Stromal cell of bone marrow (primary cell): Measurements from ENCODE around the gene CDH13.

Experiments
- DNase-seq: peaks from one replicate; pipeline ENCODE4 v3.0.0-alpha.2; 2012; ENCODE audit warnings: low read depth

The CDH13 gene

DNA sequence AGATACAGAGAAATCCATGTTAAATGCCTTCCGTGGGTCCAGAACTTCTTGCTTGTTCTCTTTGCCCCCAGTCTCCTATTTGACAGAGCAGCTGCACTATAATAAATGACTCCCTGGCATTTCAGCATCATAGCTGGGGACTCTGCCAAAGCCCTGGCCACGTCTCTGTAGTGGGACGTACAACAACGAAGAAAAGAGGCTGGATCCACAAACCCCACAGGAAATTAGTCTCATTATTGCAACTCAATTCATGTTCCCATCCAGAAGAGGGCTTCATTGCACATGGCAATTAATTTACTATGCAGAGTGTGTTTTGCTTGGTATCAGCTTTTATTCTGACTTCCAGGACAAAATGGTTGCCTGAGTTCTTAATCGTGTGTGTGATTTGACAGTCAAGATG, 121.3 kb downstream of the CDH13 start:
- peak; percentile 83 for DNase-seq

DNA sequence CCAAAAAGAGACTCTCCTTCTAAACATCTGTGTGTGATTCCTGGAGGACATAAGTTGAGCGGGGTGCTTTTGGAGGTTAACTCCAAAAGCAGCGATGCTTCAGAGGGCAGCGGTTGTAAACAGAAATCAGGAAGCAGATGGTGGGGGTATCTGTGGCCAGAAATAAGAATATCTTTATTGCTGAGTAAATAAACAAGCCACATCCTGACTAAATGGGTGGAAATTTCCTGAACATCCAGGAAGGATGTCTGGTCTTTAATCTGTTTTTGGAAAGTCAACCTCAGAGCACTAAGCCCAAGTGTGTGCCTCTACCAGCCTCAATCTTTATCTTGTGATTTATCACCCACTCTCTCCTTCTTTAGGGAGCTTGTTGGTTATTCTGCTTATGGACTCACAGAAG, 123.3 kb downstream of the CDH13 start:
- no peak for DNase-seq

DNA sequence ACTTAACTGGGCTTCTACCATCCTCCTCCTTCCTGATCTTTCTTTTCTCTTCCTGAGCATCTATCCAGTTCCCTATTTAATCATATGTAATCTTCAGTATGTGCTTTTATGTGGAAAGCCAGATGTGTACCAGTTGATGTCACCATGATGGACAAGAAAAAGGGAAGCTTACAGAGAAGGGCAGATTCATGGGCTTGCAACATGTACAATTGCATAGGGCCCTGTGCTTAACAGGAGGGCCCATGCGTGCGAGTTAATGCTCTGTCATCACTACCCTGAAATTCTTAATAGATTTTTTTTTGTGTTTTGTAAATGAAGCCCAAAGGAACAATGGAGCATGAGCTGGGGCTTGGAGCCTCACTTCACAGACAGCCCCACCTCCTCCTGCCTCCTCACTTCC, 124.3 kb downstream of the CDH13 start:
- no peak for DNase-seq

DNA sequence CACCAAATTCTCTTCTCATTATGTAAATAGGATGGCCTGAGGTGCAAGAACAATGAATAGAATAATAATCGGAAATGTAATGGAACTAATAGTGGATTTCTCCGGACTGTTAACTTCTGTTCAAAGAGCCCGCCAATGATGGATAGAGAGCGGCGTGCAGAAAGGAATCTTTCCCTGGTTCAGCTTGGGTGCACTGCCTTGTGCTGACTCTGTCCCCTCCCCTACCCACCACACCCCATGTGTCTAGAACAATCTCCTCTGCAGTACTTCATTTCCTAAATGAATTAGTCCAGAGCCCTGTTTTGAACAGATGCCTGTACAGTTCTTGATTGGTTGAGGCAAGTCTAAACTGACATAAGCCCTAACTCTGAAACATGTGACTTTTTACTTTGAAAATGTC, 125.4 kb downstream of the CDH13 start:
- no peak for DNase-seq

DNA sequence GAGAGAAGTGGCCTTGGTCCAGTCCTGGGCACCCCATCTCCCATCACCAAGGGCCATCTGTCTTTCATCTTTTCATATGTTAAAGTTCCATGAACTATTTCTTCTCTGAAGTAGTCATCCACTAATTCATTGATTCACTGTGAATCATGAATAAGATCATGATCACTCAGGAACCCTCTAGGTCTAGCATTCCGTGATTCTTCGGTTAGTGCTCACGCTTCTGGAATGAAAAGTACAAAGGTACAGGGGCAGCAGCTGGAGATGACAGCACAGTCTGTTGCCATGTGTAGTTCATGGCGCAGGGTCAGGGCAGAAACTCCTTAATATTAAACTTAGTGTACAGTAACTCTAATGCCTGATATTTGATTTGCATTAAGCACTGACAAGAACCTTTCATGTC, 127.1 kb downstream of the CDH13 start:
- DNase-seq, result no peak

DNA sequence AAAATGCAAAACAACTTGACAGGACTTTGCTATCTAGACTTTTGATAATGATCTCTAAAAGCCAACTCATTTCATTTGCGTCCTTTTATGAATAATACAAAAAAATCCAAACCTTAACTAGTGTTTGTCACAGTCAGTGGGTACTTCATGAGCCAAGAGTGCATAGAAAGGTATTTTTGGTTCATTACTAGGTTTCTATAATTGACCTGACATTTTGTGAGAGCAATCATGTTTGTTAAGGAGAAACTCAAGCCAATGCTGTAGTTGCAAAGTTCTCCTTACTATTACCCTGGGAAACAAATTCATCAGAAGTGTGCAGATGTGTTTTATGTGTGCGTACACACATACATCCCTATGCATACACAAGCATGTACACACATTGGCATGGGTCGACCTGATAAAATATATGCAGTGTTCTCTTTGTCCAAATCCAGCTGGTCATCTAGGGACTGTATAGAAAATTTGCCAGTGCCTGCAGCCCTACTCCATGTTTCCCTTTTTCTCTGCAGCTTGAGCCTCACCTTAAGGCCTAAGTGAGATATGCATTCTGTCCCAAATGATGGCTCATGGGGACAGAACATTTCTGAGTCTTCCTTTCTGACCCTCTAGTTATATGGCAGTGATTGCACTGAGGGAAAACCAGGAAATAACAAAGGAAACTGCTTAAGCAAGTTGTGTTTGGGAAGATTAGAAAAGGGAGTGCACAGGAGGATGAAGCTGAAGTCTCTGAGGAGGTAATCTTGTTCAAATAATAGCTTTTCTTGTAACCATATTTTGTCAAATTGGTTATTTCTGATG, 128.1 kb downstream of the CDH13 start:
- no peak for DNase-seq

DNA sequence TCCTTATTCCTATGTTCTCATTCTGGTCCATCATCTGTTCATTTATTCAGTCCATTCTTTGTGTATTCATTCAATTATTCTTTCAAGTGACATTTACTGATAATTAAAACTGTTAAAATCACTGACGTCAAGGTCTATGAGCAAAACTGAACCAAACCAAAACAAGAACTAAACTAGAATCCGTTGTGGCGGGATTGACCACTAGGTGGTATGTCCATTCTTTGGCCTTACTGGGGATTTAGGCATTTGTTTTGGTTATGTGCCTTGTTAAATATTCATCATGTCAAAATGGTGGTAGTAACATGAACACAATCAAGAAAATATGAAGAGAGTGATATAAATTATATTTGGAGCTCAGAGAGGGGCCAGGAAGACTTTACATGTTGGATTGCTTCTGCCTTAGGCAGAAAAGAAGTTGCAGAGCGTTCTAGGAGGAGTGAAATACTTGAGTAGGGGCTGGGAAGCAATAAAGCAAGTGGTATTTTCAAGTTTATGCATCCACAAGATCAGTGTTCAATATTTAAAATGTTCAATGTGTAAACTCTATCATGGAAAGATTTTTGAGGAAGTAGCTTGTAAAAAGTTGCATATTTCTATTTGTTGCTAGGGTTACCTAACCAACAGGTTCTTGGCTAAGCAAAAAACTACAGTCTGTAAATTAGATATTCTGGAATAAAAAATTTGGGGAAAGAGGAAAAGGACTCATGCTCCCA, 129.0 kb downstream of the CDH13 start:
- no peak for DNase-seq

DNA sequence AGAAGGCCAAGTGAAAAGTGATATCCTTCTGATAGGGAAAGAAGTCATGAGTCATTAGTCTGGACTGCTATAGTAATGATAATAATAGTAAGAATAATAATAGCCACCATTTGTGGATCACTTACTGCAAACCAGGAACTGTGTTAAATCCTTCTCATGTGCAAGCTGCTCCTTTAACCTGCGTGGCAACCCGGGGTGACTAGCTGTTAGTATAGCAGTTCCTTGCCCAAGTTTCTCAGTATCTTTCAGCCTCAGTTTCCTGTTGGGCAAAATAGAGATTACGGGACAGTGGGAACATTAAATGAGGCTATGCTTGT, 129.5 kb downstream of the CDH13 start:
- no peak for DNase-seq

DNA sequence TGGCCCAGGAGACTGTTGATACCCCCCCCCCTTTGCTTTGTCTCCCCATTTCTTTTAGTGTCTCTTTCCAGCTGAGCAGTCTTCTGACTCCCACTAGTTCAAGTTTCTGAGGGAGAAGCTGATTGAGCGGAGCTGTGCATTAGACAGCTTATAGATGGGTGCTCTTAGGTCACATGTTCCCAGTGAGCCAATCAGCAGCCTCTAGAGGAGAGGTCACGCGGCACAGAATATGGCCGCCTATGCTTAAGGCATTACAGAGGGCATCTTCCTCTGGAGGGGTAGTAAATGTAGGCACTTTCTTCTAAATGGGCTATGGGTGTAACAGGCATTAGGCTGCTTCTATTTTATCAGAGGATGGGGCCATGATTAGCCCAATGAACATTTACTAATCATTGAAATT, 131.6 kb downstream of the CDH13 start:
- no peak for DNase-seq

DNA sequence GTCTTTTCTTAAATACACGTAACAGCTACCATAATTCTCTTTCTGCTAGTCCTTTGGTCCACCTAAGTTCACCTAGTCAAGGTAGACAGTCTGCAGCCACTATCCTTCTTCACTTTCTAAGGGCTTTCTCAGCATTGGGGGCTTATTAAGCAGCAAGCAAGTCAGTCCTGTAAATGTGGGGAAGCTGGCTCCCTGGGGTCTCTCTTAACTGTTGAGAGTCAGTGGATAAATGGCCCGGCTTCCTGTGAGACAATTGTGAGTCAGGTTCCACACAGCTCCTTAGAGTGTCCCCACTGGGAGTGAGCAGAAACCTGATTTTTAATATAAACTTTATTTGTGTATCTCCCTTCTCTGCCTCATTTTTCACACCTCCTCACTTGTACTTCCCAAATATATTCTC, 132.1 kb downstream of the CDH13 start:
- no peak for DNase-seq

DNA sequence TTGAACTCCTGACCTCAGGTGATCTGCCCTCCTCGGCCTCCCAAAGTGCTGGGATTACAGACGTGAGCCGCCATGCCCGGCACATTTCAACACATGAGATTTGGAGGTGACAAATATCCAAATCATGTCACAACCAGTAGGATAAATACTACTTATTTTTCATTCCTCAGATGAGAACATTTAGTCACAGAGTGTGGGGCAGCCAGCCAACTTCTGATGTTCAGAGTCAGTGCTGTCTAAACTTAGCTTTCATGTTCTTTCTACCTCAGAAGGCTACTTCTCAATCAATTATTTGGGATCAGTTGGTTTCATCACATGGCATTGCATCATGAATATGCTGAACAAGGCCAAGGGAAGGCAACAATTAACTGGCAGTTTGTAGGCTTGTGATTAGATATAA, 134.5 kb downstream of the CDH13 start:
- peak; percentile 65 for DNase-seq

DNA sequence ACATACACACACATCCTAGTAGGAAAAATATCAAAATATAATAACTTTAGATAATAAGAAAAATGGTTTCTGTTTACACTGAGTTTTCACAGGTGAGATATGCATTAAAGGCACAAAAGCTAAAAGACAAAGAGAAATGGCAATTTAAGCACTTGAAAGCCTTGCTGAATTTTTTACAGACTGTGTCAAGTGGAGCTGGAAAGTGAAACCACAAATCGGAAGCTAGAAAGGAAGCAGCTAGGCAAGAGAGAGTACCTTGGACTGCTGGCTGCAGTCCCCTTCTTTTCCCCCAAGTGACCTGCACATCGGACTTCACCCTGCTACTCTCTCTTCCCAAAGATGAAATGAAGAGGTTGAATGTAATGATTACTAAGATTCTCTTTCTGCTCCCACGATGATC, 135.1 kb downstream of the CDH13 start:
- no peak for DNase-seq

DNA sequence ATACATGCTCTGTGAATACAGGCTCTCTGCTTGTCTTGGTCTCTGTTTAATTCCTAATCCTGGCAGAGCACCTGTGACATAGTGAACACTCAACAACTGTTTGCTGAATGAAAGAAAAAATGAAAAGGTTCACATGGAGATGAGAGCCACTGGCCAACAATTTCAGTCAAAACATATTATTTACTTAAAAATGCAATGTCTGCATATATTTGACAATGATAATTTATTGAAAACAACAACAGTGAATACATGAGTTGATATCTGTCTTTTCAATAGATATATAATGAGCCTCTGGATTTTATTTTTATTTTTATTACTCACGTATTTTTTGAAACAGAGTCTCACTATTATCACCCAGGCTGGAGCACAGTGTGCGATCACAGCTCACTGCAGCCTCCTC, 136.6 kb downstream of the CDH13 start:
- no peak for DNase-seq

DNA sequence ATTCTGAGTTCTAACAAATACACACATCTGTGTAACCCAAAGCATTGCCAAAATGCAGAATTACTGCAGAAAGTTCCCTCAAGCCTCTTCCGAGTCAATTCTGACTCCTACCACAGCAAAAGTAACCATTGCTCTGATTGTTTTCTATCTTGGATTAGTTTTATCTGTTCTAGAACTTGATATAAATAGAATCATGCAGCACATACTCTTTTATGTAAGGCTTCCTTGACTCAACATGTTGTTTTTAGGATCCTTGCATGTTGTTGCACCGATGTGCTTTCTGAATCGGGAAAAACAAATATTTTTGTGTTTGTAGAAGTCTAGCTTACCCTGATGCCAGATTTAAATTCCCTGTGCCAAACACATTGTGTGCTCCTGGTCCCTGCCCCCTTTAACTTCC, 140.4 kb downstream of the CDH13 start:
- DNase-seq, result no peak

DNA sequence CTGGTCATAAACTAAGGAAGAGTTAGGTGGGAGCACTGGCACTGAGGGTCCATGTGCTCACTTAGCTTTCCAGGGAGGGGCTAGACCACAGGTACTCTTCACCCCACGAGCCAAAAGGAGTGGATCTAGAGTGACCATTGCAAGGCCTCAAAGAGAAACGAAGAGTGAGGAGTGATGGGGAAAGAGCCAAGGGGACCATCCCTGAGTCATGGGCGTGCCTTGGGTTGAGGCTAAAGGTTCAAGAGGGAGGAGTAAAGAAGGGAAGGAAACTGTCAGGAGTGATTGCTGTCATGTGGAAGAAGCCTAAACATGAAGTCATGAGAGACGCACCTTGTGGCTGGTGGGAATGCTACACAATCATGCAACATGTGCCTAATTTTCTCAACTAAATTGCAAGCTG, 141.0 kb downstream of the CDH13 start:
- no peak for DNase-seq

DNA sequence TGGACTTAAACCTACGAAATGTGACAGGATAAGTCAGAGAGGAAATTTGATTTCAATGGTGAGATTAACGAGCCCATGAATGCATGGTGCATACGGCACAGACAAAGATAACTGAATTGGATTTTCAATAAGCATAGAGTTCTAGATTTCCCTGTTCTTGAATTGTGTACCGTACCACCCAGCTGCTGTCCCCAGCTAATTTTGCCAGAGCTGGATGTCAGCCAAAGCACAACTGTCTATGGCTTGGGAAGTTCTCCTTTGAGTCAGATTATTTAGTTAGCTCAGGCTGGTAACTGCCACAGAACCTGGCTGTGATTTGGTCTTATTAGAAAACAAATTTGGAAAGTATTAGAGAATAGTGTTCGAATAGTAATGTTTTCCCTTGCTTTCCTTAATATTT, 143.1 kb downstream of the CDH13 start:
- no peak for DNase-seq

DNA sequence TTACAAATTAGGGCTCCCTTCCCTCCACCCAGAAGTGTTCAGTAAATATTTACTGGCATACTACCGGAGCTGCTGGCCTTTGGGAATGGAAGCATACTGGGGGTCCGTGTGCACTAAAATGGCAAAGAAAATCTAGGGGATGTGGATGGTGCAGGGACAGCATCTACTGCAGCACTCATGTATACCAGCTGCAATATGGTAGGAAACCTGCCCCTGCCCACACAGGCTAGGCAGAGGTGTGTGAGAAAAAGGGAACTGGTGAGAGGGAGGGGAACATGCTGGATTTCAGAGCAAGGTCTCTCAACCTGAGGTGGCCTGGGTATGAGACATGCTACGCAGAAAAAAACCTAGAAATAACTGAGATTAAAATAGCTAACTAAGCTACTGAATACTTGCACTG, 145.4 kb downstream of the CDH13 start:
- DNase-seq, result no peak

DNA sequence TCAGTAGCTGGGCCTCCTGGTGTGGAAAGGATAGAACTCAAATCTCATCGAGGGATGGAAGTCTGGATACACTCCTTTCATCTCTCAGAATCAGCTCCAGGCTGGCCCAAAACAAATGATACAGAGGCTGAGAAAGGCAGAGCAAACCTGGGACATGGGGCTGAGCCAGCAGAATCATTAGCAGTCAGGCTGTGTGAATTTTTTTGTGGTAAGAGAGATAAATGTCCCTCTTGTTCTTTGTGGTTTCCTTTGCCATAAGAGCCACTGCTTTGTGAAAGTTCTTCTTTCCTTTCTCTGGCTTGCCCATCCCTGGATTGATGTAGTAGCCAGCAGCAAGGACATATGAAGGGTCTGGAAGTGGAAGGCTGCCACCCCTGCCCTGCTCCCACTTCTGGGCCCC, 146.2 kb downstream of the CDH13 start:
- no peak for DNase-seq

DNA sequence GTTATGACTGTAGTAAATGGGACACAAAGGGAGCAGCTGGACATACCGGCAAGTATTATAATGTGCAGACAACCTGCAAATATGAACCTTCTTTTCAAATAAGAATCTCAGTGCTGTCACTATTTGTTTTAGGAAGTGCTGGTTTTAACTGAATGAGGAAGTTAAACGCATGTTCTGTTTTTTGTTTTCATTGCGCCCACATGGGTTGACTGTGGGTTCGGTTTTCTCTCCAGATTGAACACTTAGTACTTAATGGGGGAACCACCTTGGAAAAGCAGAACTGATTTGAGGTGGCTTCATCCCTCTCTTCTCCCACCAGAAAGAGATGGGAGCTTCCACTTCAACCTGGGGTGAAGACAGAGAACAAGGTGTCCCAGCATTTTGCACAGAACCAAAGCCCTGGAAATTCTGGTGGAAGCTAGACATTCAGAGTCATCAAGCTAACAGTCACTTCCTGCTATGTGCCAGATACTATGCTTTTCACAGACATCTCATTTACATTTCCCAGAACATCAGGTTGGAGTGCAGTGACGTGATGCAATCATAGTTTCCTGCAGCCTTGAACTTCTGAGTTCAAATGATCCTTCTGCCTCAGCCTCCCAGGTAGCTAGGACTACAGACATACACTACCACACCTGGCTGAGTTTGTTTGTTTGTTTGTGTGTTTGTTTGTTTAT, 149.8 kb downstream of the CDH13 start:
- no peak for DNase-seq

DNA sequence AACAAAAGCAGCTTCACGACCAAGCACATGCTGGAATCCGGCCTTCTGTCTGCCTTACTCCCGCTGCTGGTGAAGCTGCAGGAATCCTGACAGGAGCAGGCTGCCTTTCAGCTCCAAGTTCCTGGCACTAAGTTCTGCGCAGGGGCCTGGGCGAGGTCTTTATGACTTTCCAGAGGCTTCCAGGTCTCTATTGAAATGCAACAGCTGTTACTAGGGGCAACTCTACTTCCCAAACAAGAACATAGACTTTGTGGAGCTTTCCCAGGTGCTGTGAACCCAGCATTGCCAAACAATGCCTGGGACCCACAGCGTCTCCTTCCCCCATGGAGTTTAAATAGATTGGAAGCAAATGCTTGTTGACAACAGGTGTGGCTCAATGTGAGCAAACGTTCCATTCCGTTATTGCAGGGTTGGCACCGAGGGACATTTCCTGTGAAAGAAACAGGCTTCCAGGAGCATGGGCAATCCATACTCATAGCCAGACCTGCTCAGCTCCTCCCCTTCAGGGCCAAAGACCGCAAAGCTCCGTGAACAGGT, 156.0 kb downstream of the CDH13 start:
- DNase-seq, result no peak

DNA sequence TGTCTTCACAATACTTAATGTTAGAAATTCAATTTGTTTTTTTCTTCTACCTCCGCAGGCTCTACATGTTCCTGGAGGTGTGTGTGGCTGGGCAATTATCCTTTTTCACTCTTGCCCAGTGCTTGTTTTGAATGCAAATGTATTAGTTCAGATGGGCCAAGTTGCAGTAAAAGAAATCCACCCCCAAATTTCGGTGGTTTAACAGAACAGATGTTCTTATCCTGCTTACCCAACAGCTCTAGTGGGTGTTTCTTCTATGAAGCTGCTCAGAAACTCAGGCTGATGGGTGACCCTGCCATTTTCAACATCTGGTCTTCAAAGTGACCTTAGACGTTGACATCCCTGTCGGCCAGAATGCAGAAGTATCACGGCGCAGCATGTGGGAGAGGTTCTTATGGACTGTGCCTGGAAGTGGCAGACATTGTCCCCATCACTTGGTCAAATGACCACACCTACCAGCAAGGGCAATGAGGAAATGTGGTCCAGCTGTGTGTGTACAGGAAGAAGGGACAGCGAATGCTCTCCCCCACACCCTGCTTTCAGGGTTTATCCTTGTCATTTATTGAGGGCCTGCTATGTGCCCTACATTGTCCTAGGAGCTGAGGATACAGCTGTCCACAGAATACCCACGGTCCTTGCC, 157.3 kb downstream of the CDH13 start:
- no peak for DNase-seq

DNA sequence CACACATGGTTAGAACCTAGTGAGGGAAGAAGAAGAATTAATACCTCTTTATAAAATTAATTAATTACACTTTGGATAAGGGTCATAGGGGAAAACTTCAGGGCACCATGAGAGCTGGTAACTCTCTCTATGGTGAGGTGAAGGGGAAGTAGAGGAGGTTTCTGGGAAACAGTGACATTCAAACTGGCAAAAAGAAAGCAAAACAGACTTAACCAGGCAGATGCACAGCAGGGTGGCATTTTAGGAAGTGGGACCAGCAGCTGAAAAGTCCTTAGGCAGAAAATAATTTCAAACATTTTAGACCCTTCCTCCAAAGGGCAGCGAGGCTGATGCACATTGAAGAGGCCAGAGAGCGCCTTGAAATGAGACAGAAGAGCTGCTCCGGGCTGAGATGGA, 157.8 kb downstream of the CDH13 start:
- no peak for DNase-seq

DNA sequence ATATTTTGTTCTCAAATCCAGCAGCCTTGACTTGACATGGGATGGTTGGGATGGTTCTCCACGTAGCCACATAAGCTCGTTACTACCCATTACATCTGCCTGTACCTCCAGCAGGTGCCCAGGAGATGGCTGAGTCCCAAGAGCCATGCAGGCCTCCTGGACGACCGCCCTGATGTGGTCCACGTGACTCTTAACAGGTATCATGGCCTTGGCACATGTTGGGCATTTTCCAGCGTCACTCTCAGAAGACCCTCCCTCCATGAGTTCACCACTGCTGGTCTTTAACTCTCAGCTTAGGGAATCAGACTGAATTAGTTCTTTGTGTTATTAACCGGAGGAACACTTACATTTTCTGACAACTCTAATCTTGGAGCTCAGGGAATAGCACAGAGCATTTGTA, 161.5 kb downstream of the CDH13 start:
- DNase-seq, result no peak
